Measurements from ENCODE around the gene GIPC3.

GRCh38 chr19:3606174-3606689 is 21.0 kb downstream of the GIPC3 start:
- no peak for TF ChIP-seq EP300 (IDR thresholded peaks at IDR 0.05)
- TF ChIP-seq CTCF (IDR thresholded peaks at IDR 0.05): no peak
